ENCODE results near the gene C2orf72. TPM values are rescaled to one million over a fixed set of nuclear protein-coding genes. Genes with fewer than 3 reads are reported as not detected.

C2orf72 gene
- total and polyA plus RNA-seq, 2 of the 13 experiments (the other 11 are each of a cell fraction or from before 2014, with no cell fraction given) = 147 to 203 TPM

DNA sequence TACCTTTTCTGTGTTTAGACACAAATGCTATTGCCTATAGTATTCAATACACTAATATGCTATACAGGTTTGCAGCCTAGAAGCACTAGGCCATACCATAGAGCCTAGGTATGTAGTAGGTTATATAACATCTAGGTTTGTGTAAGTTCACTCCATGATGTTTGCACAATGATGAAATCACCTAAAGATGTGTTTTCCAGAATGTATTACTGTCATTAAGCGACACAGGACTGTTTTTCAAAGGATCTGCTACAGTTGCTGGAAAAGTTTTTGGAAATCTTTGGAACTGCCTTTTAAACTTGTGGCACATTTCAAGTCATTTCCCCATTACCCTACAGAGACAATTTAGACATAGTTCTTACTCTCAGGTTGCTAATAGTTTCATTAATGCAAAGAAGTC, 28.6 kb downstream of the C2orf72 start (continued):
- TF ChIP-seq, protein P1, sequence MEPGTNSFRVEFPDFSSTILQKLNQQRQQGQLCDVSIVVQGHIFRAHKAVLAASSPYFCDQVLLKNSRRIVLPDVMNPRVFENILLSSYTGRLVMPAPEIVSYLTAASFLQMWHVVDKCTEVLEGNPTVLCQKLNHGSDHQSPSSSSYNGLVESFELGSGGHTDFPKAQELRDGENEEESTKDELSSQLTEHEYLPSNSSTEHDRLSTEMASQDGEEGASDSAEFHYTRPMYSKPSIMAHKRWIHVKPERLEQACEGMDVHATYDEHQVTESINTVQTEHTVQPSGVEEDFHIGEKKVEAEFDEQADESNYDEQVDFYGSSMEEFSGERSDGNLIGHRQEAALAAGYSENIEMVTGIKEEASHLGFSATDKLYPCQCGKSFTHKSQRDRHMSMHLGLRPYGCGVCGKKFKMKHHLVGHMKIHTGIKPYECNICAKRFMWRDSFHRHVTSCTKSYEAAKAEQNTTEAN (CRISPR knock-in tag; conservative IDR thresholded peaks at IDR 0.05) = 0 out of 2 replicates have a peak, but pooled peaks have one; percentile 32
- TF ChIP-seq U2AF1 (optimal IDR thresholded peaks at IDR 0.05; ENCODE audit: low read depth, low read length) (no peak), SMYD3 (CRISPR knock-in tag; IDR thresholded peaks at IDR 0.05) (peak; percentile 73; the same call in 1 of the 2 replicates), ZNF746 (CRISPR knock-in tag; IDR thresholded peaks at IDR 0.05) (no peak), HDAC2 (CRISPR knock-in tag; IDR thresholded peaks at IDR 0.05) (peak; percentile 66), SAP130 (CRISPR knock-in tag; IDR thresholded peaks at IDR 0.05; ENCODE audit: low read depth) (peak; percentile 81), KDM3A (CRISPR knock-in tag; IDR thresholded peaks at IDR 0.05; ENCODE audit: low read depth) (0 out of 2 replicates have a peak, but pooled peaks have one; percentile 33), ZFAT (CRISPR knock-in tag; conservative IDR thresholded peaks at IDR 0.05) (no peak), KLF6 (CRISPR knock-in tag; IDR thresholded peaks at IDR 0.05) (0 out of 2 replicates have a peak, but pooled peaks have one; percentile 40), ZNF34 (CRISPR knock-in tag; IDR thresholded peaks at IDR 0.05; ENCODE audit: borderline replicate concordance) (no peak), CCAR2 (optimal IDR thresholded peaks at IDR 0.05; ENCODE audit: low read depth, low read length) (no peak), FOXA1 (IDR thresholded peaks at IDR 0.05) (no peak), FOXA1 (CRISPR knock-in tag; IDR thresholded peaks at IDR 0.05) (peak; percentile 84), NR2F6 (IDR thresholded peaks at IDR 0.05) (no peak), NR2F6 (CRISPR knock-in tag; IDR thresholded peaks at IDR 0.05) (peak; percentile 65), ZKSCAN8 (CRISPR knock-in tag; IDR thresholded peaks at IDR 0.05; ENCODE audit: borderline replicate concordance) (0 out of 2 replicates have a peak, but pooled peaks have one; percentile 57), HOXA7 (CRISPR knock-in tag; IDR thresholded peaks at IDR 0.05) (no peak), ZNF331 (CRISPR knock-in tag; IDR thresholded peaks at IDR 0.05) (peak; percentile 51; the same call in 1 of the 2 replicates), TGIF2 (CRISPR knock-in tag; IDR thresholded peaks at IDR 0.05) (0 out of 2 replicates have a peak, but pooled peaks have one; percentile 19), SP1 (IDR thresholded peaks at IDR 0.05) (no peak), SP1 (CRISPR knock-in tag; IDR thresholded peaks at IDR 0.05) (no peak), MIXL1 (CRISPR knock-in tag; IDR thresholded peaks at IDR 0.05) (peak; percentile 62; the same call in 1 of the 2 replicates), ELF3 (CRISPR knock-in tag; IDR thresholded peaks at IDR 0.05) (peak; percentile 53; the same call in 1 of the 2 replicates), CEBPG (CRISPR knock-in tag; IDR thresholded peaks at IDR 0.05) (peak; percentile 95), ATF3 (CRISPR knock-in tag; IDR thresholded peaks at IDR 0.05) (peak; percentile 83), SOX13 (IDR thresholded peaks at IDR 0.05) (no peak), SOX13 (CRISPR knock-in tag; conservative IDR thresholded peaks at IDR 0.05 in 1 of 2, IDR thresholded peaks at IDR 0.05 in 1 of 2) (peak in 1 of 2 experiments; percentile 63; a peak in 1 of 4 replicates), FOXO1 (CRISPR knock-in tag; IDR thresholded peaks at IDR 0.05) (peak; percentile 51; the same call in 1 of the 2 replicates)
- TF ChIP-seq, protein P2, sequence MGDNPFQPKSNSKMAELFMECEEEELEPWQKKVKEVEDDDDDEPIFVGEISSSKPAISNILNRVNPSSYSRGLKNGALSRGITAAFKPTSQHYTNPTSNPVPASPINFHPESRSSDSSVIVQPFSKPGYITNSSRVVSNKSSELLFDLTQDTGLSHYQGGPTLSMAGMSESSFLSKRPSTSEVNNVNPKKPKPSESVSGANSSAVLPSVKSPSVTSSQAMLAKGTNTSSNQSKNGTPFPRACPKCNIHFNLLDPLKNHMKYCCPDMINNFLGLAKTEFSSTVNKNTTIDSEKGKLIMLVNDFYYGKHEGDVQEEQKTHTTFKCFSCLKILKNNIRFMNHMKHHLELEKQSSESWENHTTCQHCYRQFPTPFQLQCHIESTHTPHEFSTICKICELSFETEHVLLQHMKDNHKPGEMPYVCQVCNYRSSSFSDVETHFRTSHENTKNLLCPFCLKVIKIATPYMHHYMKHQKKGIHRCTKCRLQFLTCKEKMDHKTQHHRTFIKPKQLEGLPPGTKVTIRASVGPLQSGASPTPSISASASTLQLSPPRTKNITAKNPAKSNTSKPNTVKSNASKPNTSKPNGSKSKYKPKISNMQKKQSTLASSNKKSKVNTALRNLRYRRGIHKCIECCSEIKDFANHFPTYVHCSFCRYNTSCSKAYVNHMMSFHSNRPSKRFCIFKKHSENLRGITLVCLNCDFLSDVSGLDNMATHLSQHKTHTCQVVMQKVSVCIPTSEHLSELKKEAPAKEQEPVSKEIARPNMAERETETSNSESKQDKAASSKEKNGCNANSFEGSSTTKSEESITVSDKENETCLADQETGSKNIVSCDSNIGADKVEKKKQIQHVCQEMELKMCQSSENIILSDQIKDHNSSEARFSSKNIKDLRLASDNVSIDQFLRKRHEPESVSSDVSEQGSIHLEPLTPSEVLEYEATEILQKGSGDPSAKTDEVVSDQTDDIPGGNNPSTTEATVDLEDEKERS (CRISPR knock-in tag; IDR thresholded peaks at IDR 0.05) = peak; percentile 30; the same call in 1 of the 2 replicates
- TF ChIP-seq, protein P3, sequence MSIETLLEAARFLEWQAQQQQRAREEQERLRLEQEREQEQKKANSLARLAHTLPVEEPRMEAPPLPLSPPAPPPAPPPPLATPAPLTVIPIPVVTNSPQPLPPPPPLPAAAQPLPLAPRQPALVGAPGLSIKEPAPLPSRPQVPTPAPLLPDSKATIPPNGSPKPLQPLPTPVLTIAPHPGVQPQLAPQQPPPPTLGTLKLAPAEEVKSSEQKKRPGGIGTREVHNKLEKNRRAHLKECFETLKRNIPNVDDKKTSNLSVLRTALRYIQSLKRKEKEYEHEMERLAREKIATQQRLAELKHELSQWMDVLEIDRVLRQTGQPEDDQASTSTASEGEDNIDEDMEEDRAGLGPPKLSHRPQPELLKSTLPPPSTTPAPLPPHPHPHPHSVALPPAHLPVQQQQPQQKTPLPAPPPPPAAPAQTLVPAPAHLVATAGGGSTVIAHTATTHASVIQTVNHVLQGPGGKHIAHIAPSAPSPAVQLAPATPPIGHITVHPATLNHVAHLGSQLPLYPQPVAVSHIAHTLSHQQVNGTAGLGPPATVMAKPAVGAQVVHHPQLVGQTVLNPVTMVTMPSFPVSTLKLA (IDR thresholded peaks at IDR 0.05) = no peak

Data from HepG2 (cell line).